Suprapubic skin (tissue), 3 donors: ENCODE measurements around the gene MATCAP1.

Source experiments
- CTCF ChIP-seq, 2 donors: fragments of 200-600 bp in 1 of 2; fragments of 450-650 bp in 1 of 2; sonication (generic) in 1 of 2; IDR thresholded peaks; one replicate each; pipeline ENCODE4 v1.5.1; 2016 to 2019; ENCODE audit warnings: antibody characterized with exemption in 2 of 2, mild to moderate bottlenecking in 1 of 2, moderate library complexity in 1 of 2
- EP300 ChIP-seq: sonication (generic); formaldehyde crosslinking; IDR thresholded peaks from one replicate; pipeline ENCODE4 v1.6.1; 2017; ENCODE audit warnings: antibody characterized with exemption
- POLR2A ChIP-seq, 2 donors: fragments of 450-650 bp; IDR thresholded peaks; one replicate each; pipeline ENCODE4 v1.6.1; 2017; ENCODE audit warnings: antibody characterized with exemption in 2 of 2, mild to moderate bottlenecking in 2 of 2, moderate library complexity in 2 of 2

DNA sequence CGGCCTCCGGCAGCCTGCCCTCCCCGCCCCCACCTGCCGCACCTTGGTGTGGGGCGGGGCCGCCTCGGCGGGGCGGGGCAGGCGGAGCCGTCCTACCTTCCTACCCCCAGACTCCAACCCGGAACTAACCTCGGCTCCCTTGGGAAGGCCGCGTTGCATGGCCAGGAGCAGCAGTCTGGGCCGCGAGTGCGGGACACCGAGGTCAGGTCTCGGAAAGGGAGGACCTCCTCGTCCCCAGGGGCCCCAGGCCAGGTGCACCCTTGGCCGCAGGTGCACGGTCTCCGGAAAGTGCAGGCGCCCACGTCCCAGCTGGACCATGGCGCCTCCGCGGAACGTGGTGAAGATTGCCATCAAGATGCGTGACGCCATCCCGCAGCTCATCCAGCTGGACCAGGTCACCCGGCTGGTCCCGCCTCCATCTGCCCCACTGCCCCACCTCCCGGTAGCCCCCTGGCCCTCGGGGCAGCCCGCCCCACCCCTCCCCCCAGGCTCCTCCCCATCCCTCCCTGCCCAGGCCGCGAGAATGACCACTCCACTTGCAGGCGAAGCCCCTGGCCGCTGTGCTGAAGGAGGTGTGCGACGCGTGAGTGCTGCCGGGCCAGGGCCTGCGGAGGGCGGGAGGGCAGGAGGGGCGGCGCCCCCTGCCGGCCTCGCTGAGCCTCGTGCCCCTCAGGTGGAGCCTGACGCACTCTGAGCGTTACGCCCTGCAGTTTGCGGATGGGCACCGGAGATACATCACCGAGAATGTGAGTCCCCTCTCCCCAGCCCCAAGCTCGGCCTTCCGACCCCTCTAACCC is 15.4 kb upstream of the MATCAP1 start, which contains the start of gene ELMO3:
- peak in 1 of 2 donors; percentile 58 for TF ChIP-seq CTCF (IDR thresholded peaks at IDR 0.05)
- no peak for TF ChIP-seq POLR2A (IDR thresholded peaks at IDR 0.05)
- TF ChIP-seq EP300 = no peak
